K562 (cell line): Measurements from ENCODE around the gene SNCG. TPM values are rescaled to one million over a fixed set of nuclear protein-coding genes. Genes with fewer than 3 reads are reported as not detected.

Experiments used
- ATAC-seq: fragments of 200-7000 bp; cut with Tn5 transposase; 3 replicates; pipeline ENCODE4 v1.9.1; 2020; ENCODE audit warnings: moderate library complexity
- BruUV-seq: library from RNA; stranded (reverse); fragments of 400-500 nt; replicated peaks from 2 replicates; lab custom pipeline; 2021; lab: Mats Ljungman, UMichigan
- CTCF ChIA-PET: fragments of 300-600 bp; formaldehyde crosslinking; extraction: SDS; loops from one replicate; lab custom pipeline; 2021; ENCODE audit warnings: low intra/inter-chr PET ratio; lab: Yijun Ruan, JAX
- POLR2A ChIA-PET: fragments of 300-600, 350-650 bp; sonication (Branson Sonifier 250); formaldehyde crosslinking; extraction: SDS; loops from one replicate; lab custom pipeline; 2021; ENCODE audit warnings: antibody characterized with exemption, inconsistent platforms; lab: Yijun Ruan, JAX
- DNase-seq, 4 experiments: peaks; one replicate each; pipeline versions ENCODE4 v3.0.0 to v3.0.0-alpha.2; 2011 to 2018; ENCODE audit warnings: low spot score in 3 of 4, mixed read lengths in 3 of 4; ENCODE audit errors: extremely low read depth in 1 of 4
- FAIRE-seq: peaks from 2 replicates; lab custom pipeline; 2011; peaks lifted over from hg19 to GRCh38; lab: Jason Lieb, UNC
- H2AFZ ChIP-seq: 2 replicates; pipeline ENCODE4 v1.6.0; 2011; ENCODE audit warnings: low read depth, low read length, control low read depth, inconsistent platforms
- H3K27ac ChIP-seq: fragments of 200-600 bp; 3 replicates; pipeline ENCODE4 v1.8.0; 2011; ENCODE audit warnings: low read depth, mild to moderate bottlenecking, control low read depth, inconsistent platforms, low read length, moderate library complexity, mixed read lengths; ENCODE audit errors: extremely low read depth
- H3K27me3 ChIP-seq, 2 experiments: fragments of 300-600 bp in 1 of 2; 2 replicates in 1 of 2; 3 replicates in 1 of 2; pipeline versions ENCODE4 v1.6.0 to v1.8.0; 2011; ENCODE audit warnings: inconsistent platforms in 2 of 2, low read length in 2 of 2, mild to moderate bottlenecking in 1 of 2, mixed read lengths in 1 of 2, moderate library complexity in 1 of 2; ENCODE audit not compliant: control insufficient read depth in 2 of 2, insufficient read depth in 2 of 2
- H3K36me3 ChIP-seq: fragments of 300-600 bp; 3 replicates; pipeline ENCODE4 v1.8.0; 2011; ENCODE audit warnings: mild to moderate bottlenecking, low read length, inconsistent platforms; ENCODE audit not compliant: control insufficient read depth, insufficient read depth
- H3K4me1 ChIP-seq, 2 experiments: fragments of 200-600 bp in 1 of 2; replicated peaks in 1 of 2; 2 replicates in 1 of 2; 3 replicates in 1 of 2; pipeline versions ENCODE4 v1.5.1 to v1.8.0; 2011; ENCODE audit warnings: inconsistent platforms in 2 of 2, low read length in 2 of 2, mild to moderate bottlenecking in 1 of 2, mixed read lengths in 1 of 2, moderate library complexity in 1 of 2; ENCODE audit not compliant: control insufficient read depth in 2 of 2, insufficient read depth in 2 of 2
- H3K4me2 ChIP-seq: 2 replicates; pipeline ENCODE4 v1.6.1; 2011; ENCODE audit warnings: low read length, control low read depth, inconsistent platforms, mixed read lengths; ENCODE audit not compliant: insufficient read depth
- H3K4me3 ChIP-seq: fragments of 200-600 bp; sonication (generic), shearing (Covaris generic); 2 replicates; pipeline ENCODE4 v1.5.1; 2016; ENCODE audit warnings: control low read depth, inconsistent platforms
- H3K79me2 ChIP-seq: fragments of 200-600 bp; 3 replicates; pipeline ENCODE4 v1.8.0; 2011; ENCODE audit warnings: low read length, inconsistent platforms; ENCODE audit not compliant: control insufficient read depth, insufficient read depth
- H3K9ac ChIP-seq, 2 experiments: 2 replicates each; pipeline versions ENCODE4 v1.6.0 to v1.6.1; 2011; ENCODE audit warnings: low read depth in 2 of 2, low read length in 2 of 2, control low read depth in 1 of 2, inconsistent platforms in 1 of 2, mild to moderate bottlenecking in 1 of 2, mixed read lengths in 1 of 2; ENCODE audit not compliant: insufficient read depth in 1 of 2
- H3K9me1 ChIP-seq: one replicate; pipeline ENCODE4 v1.6.0; 2011; ENCODE audit warnings: inconsistent platforms, mild to moderate bottlenecking, low read length, moderate library complexity; ENCODE audit not compliant: control insufficient read depth, insufficient read depth
- H3K9me3 ChIP-seq: replicated peaks from 2 replicates; pipeline ENCODE4 v1.5.1; 2011; ENCODE audit warnings: low read depth, low read length, inconsistent platforms; ENCODE audit not compliant: control insufficient read depth, insufficient read depth
- H4K20me1 ChIP-seq: replicated peaks from 2 replicates; pipeline ENCODE4 v1.6.1; 2011; ENCODE audit warnings: low read length, inconsistent platforms, mixed read lengths; ENCODE audit not compliant: control insufficient read depth, insufficient read depth
- ETS1 ChIP-seq: conservative IDR thresholded peaks from 2 replicates; pipeline ENCODE4 v1.6.1; 2011; ENCODE audit warnings: low read depth, mild to moderate bottlenecking, low read length; ENCODE audit not compliant: control insufficient read depth
- NR0B1 ChIP-seq: fragments of 450-650 bp; IDR thresholded peaks from one replicate; pipeline ENCODE4 v1.6.1; 2018; ENCODE audit warnings: mild to moderate bottlenecking, moderate library complexity; ENCODE audit not compliant: partially characterized antibody
- PYGO2 ChIP-seq: fragments of 450-650 bp; IDR thresholded peaks from 2 replicates; pipeline ENCODE4 v1.6.1; 2016; ENCODE audit warnings: mild to moderate bottlenecking, missing genetic modification characterization, moderate library complexity, missing compliant biosample characterization
- SAFB ChIP-seq: fragments of 200-400 bp; formaldehyde crosslinking; IDR thresholded peaks from 2 replicates; pipeline ENCODE4 v1.6.1; 2017; ENCODE audit warnings: low read depth, low read length, borderline replicate concordance
- SLC30A9 ChIP-seq: fragments of 250-450 bp; sonication (Bioruptor Pico); IDR thresholded peaks from 2 replicates; pipeline ENCODE4 v1.8.0; 2022; ENCODE audit warnings: mild to moderate bottlenecking, moderate library complexity
- SPI1 ChIP-seq: IDR thresholded peaks from 2 replicates; pipeline ENCODE4 v1.6.1; 2011; ENCODE audit warnings: low read depth, low read length, control low read depth, borderline replicate concordance
- SRF ChIP-seq, 2 experiments: fragments of 250-450, 450-650 bp in 1 of 2; sonication (Bioruptor Pico) in 1 of 2; sonication (generic) in 1 of 2; formaldehyde crosslinking; IDR thresholded peaks; 2 replicates each; pipeline versions ENCODE4 v1.5.0 to v1.5.1; 2020 to 2022; ENCODE audit warnings: mild to moderate bottlenecking in 1 of 2, missing genetic modification reagents in 1 of 2
- WGBS: fragments of 100-300 bp; shearing (Covaris generic); methylation state at CpG from one replicate; pipeline ENCODE4 v1.1.6; 2016; ENCODE audit warnings: low coverage, mixed read lengths; ENCODE audit not compliant: insufficient coverage; ENCODE audit errors: missing lambda C conversion rate; 5-methylcytosine and 5-hydroxymethylcytosine counted together
- in situ Hi-C: fragments of 300-500 bp; cut with MboI; formaldehyde crosslinking; loops from 4 replicates; pipeline ENCODE4 v1.15.0; 2018; ENCODE audit warnings: inconsistent platforms, mixed read lengths
- intact Hi-C: fragments of 100-400 bp; cut with micrococcal nuclease; formaldehyde crosslinking; loops from 2 replicates; pipeline ENCODE4 v1.14.2; 2022
- polyA plus RNA-seq, 8 experiments: library from polyadenylated mRNA; depleted of rRNA in 4 of 8; stranded (reverse) in 5 of 8; unstranded in 3 of 8; fragments of >200 nt; fragmentation: Nextera tagmentation in 2 of 8; fragmentation: Illumina TruSeq in 1 of 8; extraction: Ambion mirVana in 2 of 8; extraction: Trizol in 1 of 8; gene quantifications; 2 replicates each; pipeline versions ENCODE4 v1.2.1 to v1.2.3, GENCODE V29; 2011 to 2014; ENCODE audit warnings: inconsistent platforms in 1 of 8, missing spikeins in 1 of 8
- total RNA-seq, 7 experiments: library from RNA; depleted of rRNA in 6 of 7; stranded (reverse); fragments of >200 nt in 6 of 7; fragmentation: Illumina TruSeq in 2 of 7; extraction: Trizol in 2 of 7; gene quantifications; 2 replicates each; pipeline versions ENCODE4 v1.2.1 to v1.2.3, GENCODE V29; 2011 to 2021; ENCODE audit warnings: low replicate concordance in 1 of 7

SNCG gene
- total and polyA plus RNA-seq, 9 of the 15 experiments (the other 6 are each of a cell fraction or from before 2014, with no cell fraction given) = 9.8 to 146 (median 93.6) TPM

GRCh38 chr10:86961481-86962091 is 3.2 kb downstream of the SNCG start (continued):
- TF ChIP-seq ETS1 (no peak), SRF (CRISPR knock-in tag; IDR thresholded peaks at IDR 0.05) (no peak), SAFB (no peak), PYGO2 (tag) (no peak), SLC30A9 (no peak)

DNA sequence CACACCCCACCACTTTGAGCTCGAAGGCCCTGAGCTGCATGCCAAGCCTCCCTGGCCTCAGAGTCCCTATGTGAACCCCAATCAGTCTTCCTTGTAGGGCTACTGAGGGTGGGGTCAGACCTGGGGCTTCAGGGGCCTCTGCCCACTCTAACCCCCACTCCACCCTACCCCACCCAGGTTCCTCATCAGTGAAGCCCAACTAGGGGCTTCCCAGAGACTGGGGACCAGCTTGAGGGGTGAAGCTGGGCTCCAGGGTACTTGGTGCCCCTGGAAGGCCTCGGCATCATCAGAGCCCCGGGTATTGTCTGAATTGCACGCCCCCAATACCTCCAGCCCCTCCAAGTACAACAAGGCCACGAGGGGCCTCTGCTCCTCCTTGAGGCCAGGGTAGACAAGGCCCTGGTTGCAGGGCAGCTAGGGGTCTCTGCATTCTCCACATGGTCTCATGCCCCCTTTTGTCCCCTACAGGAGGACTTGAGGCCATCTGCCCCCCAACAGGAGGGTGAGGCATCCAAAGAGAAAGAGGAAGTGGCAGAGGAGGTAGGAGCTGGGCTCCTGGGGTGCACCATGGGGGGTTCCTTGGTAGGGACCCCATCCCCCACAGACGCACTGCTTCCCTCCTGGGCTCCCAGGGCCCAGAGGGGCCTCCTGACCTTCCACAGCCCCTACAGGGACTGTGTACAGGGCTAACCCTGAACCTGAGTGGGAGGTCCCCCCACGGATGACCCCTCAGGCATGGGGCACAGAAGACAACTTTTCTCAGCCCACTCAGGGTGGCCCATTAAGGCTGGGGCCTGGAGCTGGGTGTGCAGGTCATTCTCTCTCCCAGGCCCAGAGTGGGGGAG is 4.0 kb downstream of the SNCG start:
- no peak overlapping the region for H3K4me2 ChIP-seq
- no peaks in the 10 kb centered on the region for H3K9me3 ChIP-seq
- in situ Hi-C loops = no loop called here
- POLR2A ChIA-PET = interaction anchor here (0.6 kb wide), 1 partner anchor 151 kb away, joined by 4 read pairs; no protein-coding TSS in a partner anchor
- H2AFZ ChIP-seq = no peak overlapping the region
- H3K9me1 ChIP-seq = no peaks in the 10 kb centered on the region
- H3K36me3 ChIP-seq = peaks cover 4% of the 10 kb centered on the region; the same call in 2 of the 3 replicates
- H3K79me2 ChIP-seq = peaks cover 17% of the 10 kb centered on the region; the same call in 2 of the 3 replicates
- no peak for FAIRE-seq
- intact Hi-C loops = no loop called here
- 81% methylated on average over 5 of the region's 7 CpGs for WGBS
- DNase-seq = no peak
- peak; percentile 81 for TF ChIP-seq SPI1
- TF ChIP-seq NR0B1 = no peak
- no TSS peak for BruUV-seq
- no peaks in the 10 kb centered on the region for H4K20me1 ChIP-seq
- H3K27ac ChIP-seq = no peak overlapping the region
- no peak for ATAC-seq
- CTCF ChIA-PET = interaction anchor here (4.5 kb wide), 1 partner anchor 23 kb away, joined by 28 read pairs; no protein-coding TSS in a partner anchor
- H3K27me3 ChIP-seq = no peaks in the 10 kb centered on the region
- peaks cover 42 to 71% of the 10 kb centered on the region in 2 experiments for H3K4me1 ChIP-seq
- peak overlapping the region in 1 of 2 experiments; percentile 54; a peak in 2 of 4 replicates for H3K9ac ChIP-seq
- H3K4me3 ChIP-seq = no peak overlapping the region
